Hepatocyte (in vitro differentiated cells): Measurements from ENCODE around the gene MZF1.

Source experiments
- CTCF ChIP-seq: fragments of 200-600 bp; sonication (generic); IDR thresholded peaks from 2 replicates; pipeline ENCODE4 v1.5.1; 2016; ENCODE audit warnings: antibody characterized with exemption, mild to moderate bottlenecking; ENCODE audit not compliant: poor library complexity
- EZH2 ChIP-seq: fragments of 200-600 bp; sonication (generic); IDR thresholded peaks from 2 replicates; pipeline ENCODE4 v1.6.1; 2016; ENCODE audit warnings: antibody characterized with exemption, mild to moderate bottlenecking, borderline replicate concordance
- EZH2phosphoT487 ChIP-seq: fragments of 200-600 bp; sonication (generic); IDR thresholded peaks from one replicate; pipeline ENCODE4 v1.6.1; 2018; ENCODE audit warnings: antibody characterized with exemption, mild to moderate bottlenecking, low read depth, moderate library complexity; ENCODE audit not compliant: unreplicated experiment, severe bottlenecking

GRCh38 chr19:58535857-58536256 is 37.3 kb downstream of the MZF1 start:
- TF ChIP-seq CTCF (no peak), EZH2 (no peak), EZH2phosphoT487 (no peak)
